GM21390 (cell line): ENCODE results near the gene NELL2.
"Not testable (repeated sequence)": the region's sequence is repeated elsewhere in the genome, so short reads cannot be mapped to it uniquely, and the experiment has no call there.

Experiments used
- ATAC-seq: cut with Tn5 transposase; IDR thresholded peaks from one replicate; pipeline ENCODE4 v1.9.1; 2021; ENCODE audit not compliant: unreplicated experiment

Gene NELL2

GRCh38 chr12:44847888-44848702, 28.0 kb downstream of the NELL2 start:
- ATAC-seq, result peak; percentile 90

- peak; percentile 21 for ATAC-seq
Measured at GRCh38 chr12:44847403-44847802, 28.7 kb downstream of the NELL2 start.

- ATAC-seq, result no peak
Measured at GRCh38 chr12:44846826-44847225, 29.3 kb downstream of the NELL2 start.

GRCh38 chr12:44842669-44843068, 33.4 kb downstream of the NELL2 start:
- ATAC-seq, result no peak

GRCh38 chr12:44839785-44840184, 36.3 kb downstream of the NELL2 start:
- no peak for ATAC-seq

- no peak for ATAC-seq
Measured at GRCh38 chr12:44837114-44837755, 38.9 kb downstream of the NELL2 start.

GRCh38 chr12:44835641-44836379, 40.3 kb downstream of the NELL2 start:
- no peak for ATAC-seq

GRCh38 chr12:44834996-44835395, 41.1 kb downstream of the NELL2 start:
- ATAC-seq, result not testable (repeated sequence)

- ATAC-seq, result no peak
Measured at GRCh38 chr12:44833561-44833960, 42.6 kb downstream of the NELL2 start.

- no peak for ATAC-seq
Measured at GRCh38 chr12:44830566-44831055, 45.5 kb downstream of the NELL2 start.

GRCh38 chr12:44829045-44829444, 47.1 kb downstream of the NELL2 start:
- ATAC-seq, result no peak

- no peak for ATAC-seq
Measured at GRCh38 chr12:44827832-44828438, 48.2 kb downstream of the NELL2 start.

- ATAC-seq, result not testable (repeated sequence)
Measured at GRCh38 chr12:44821702-44822101, 54.4 kb downstream of the NELL2 start.

- ATAC-seq, result no peak
Measured at GRCh38 chr12:44819884-44820283, 56.2 kb downstream of the NELL2 start.

- ATAC-seq, result no peak
Measured at GRCh38 chr12:44817687-44818086, 58.4 kb downstream of the NELL2 start.

- ATAC-seq, result no peak
Measured at GRCh38 chr12:44816446-44817017, 59.6 kb downstream of the NELL2 start.

- peak; percentile 60 for ATAC-seq
Measured at GRCh38 chr12:44812062-44812461, 64.1 kb downstream of the NELL2 start.

- no peak for ATAC-seq
Measured at GRCh38 chr12:44804068-44804467, 72.0 kb downstream of the NELL2 start.

- no peak for ATAC-seq
Measured at GRCh38 chr12:44795970-44796369, 80.1 kb downstream of the NELL2 start.

GRCh38 chr12:44788731-44789130, 87.4 kb downstream of the NELL2 start:
- ATAC-seq, result no peak
